Stimulated activated CD4-positive, alpha-beta T cell treated with anti-CD3 and anti-CD28 coated beads, Interleukin-1b, Interleukin-23, amount 100 ng/mL, for 4 hours (primary cell): Measurements from ENCODE around the gene CPOX.

ENCODE experiments used
- DNase-seq, 2 donors: peaks; one replicate each; pipeline ENCODE4 v3.0.0-alpha.2; 2020; ENCODE audit warnings: low read depth in 2 of 2

Gene CPOX

GRCh38 chr3:98534734-98535133 is 58.7 kb downstream of the CPOX start:
- no peak for DNase-seq

GRCh38 chr3:98534168-98534567 is 59.2 kb downstream of the CPOX start:
- no peak for DNase-seq

GRCh38 chr3:98532709-98533571 is 60.5 kb downstream of the CPOX start:
- DNase-seq, result no peak

- no peak for DNase-seq
Observed at GRCh38 chr3:98532275-98532637, 61.2 kb downstream of the CPOX start.

GRCh38 chr3:98531622-98532274 is 61.7 kb downstream of the CPOX start, which contains the start of gene GPR15:
TSS of gene GPR15 (plus strand) at chr3:98531978. CDS start at chr3:98532034, 56 bp downstream.
- DNase-seq, result no peak

- no peak for DNase-seq
Observed at GRCh38 chr3:98530676-98531075, 62.7 kb downstream of the CPOX start.

- DNase-seq, result no peak
Observed at GRCh38 chr3:98529856-98530459, 63.5 kb downstream of the CPOX start.
